Panc1 (cell line): ENCODE data around the gene ADAMTS4.

Source experiments
- CTCF ChIP-seq: fragments of 450-650 bp; IDR thresholded peaks from 2 replicates; pipeline ENCODE4 v1.5.1; 2017; ENCODE audit warnings: mild to moderate bottlenecking
- POLR2AphosphoS5 ChIP-seq: IDR thresholded peaks from 2 replicates; pipeline ENCODE4 v1.6.1; 2012; ENCODE audit warnings: mild to moderate bottlenecking, low read depth, low read length, moderate library complexity
- TF ChIP-seq, protein P1 (sequence below), 2 experiments: IDR thresholded peaks; 2 replicates each; pipeline ENCODE4 v1.6.1; 2011 to 2012; ENCODE audit warnings: low read depth in 2 of 2, control low read depth in 1 of 2, low read length in 1 of 2, mild to moderate bottlenecking in 1 of 2, moderate library complexity in 1 of 2; ENCODE audit not compliant: insufficient read depth in 1 of 2

DNA sequence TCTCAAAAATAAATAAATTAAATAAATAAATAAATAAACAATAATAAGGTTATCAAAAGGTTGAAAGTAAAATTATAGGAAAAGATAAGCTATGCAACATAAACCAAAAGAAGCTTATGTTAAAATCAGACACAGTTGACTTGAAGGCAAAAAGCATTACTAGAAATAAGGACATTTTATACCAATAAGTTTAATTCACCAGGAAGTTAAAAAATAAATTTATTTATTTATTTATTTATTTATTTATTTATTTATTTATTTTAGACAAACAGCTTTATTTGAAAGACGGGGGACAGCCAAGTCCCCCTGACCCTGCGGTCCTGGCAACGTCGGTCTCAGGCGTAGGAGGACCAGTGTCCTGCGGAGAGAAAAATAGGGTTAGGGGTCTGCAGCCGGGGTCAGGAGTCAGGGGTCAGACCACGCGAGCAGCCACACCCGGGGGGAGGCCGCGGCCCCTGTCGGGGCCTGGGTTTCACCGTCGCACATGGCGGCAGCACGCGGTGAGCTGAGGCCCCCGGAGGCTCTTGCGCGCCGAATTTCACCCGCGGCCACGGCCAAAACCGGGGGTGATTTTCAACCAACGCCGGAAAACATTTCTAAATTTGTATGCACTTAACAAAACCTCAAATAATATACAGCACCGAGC is 58.0 kb downstream of the ADAMTS4 start:
- no peak for TF ChIP-seq CTCF
- TF ChIP-seq, protein P1, sequence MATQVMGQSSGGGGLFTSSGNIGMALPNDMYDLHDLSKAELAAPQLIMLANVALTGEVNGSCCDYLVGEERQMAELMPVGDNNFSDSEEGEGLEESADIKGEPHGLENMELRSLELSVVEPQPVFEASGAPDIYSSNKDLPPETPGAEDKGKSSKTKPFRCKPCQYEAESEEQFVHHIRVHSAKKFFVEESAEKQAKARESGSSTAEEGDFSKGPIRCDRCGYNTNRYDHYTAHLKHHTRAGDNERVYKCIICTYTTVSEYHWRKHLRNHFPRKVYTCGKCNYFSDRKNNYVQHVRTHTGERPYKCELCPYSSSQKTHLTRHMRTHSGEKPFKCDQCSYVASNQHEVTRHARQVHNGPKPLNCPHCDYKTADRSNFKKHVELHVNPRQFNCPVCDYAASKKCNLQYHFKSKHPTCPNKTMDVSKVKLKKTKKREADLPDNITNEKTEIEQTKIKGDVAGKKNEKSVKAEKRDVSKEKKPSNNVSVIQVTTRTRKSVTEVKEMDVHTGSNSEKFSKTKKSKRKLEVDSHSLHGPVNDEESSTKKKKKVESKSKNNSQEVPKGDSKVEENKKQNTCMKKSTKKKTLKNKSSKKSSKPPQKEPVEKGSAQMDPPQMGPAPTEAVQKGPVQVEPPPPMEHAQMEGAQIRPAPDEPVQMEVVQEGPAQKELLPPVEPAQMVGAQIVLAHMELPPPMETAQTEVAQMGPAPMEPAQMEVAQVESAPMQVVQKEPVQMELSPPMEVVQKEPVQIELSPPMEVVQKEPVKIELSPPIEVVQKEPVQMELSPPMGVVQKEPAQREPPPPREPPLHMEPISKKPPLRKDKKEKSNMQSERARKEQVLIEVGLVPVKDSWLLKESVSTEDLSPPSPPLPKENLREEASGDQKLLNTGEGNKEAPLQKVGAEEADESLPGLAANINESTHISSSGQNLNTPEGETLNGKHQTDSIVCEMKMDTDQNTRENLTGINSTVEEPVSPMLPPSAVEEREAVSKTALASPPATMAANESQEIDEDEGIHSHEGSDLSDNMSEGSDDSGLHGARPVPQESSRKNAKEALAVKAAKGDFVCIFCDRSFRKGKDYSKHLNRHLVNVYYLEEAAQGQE (IDR thresholded peaks at IDR 0.05; ENCODE audit: insufficient read depth in 1 of 2, low read depth in 2 of 2, low read length in 1 of 2) = no peak
- no peak for TF ChIP-seq POLR2AphosphoS5
